ACHN (cell line): ENCODE measurements around the gene DGCR8.
"Not testable (repeated sequence)": the region's sequence is repeated elsewhere in the genome, so short reads cannot be mapped to it uniquely, and the experiment has no call there.

Experiments
- DNase-seq: peaks from one replicate; pipeline ENCODE4 v3.0.0-alpha.2; 2015
- in situ Hi-C: cut with HindIII; loops from 2 replicates; pipeline ENCODE4 v1.10.0; 2017; ENCODE audit warnings: low sequenced_read_pairs, low pct_ligation_motif_present, low pct_unique_long_range_greater_than_20kb

The DGCR8 gene

DNA sequence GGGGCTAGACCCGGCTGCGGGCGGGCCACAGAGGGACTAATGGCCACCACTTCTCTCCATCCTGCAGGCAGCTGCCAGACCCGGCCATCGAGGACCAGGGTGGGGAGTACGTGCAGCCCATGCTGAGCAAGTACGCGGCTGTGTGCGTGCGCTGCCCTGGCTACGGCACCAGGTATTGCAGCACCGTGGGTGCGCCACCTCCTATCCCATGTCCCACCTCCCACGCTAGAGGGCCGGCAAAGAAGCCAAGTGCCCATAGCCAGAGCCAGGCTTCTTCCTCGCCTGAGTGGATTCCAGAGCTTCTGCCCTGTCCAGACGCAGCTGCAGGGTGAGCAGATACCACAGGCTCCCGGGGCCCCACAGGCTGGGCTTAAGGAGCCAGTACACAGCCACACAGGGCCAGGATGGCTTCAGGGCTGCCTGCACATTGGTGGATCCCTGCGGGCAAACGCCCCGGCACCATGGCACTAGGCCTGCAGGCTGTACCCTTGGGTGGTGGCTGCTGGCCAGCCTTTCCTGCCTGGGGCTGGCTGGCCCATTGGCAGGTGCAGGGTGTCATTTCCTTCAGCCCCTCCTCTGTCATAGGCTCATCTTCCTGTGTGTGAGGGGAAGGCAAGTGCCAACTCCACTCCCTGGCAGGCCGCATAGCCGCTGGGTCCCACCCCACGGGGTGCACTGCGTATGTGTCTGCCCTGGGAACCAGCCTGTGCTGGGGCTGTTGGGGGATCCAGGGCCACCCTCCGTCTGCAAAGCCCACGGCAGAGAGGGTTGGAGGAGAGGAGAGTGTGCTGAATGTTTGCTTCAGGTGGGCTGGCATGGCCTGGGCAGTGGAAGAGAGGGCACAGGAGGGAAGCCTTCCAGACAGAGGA is 16.5 kb upstream of the DGCR8 start:
- DNase-seq = no peak
- in situ Hi-C loops = no loop called here

GRCh38 chr22:20064140-20064480 is 15.9 kb upstream of the DGCR8 start:
- in situ Hi-C loops = no loop called here

GRCh38 chr22:20064545-20065262 is 15.3 kb upstream of the DGCR8 start:
- DNase-seq = no peak
- in situ Hi-C loops = no loop called here

More at GRCh38 chr22:20064140-20064480, 15.9 kb upstream of the DGCR8 start:
- no peak for DNase-seq

GRCh38 chr22:20065896-20066616 is 14.0 kb upstream of the DGCR8 start:
- no peak for DNase-seq

GRCh38 chr22:20066617-20067383 is 13.2 kb upstream of the DGCR8 start:
- in situ Hi-C loops = no loop called here
- DNase-seq = no peak

More at GRCh38 chr22:20065896-20066616, 14.0 kb upstream of the DGCR8 start:
- in situ Hi-C loops = no loop called here

DNA sequence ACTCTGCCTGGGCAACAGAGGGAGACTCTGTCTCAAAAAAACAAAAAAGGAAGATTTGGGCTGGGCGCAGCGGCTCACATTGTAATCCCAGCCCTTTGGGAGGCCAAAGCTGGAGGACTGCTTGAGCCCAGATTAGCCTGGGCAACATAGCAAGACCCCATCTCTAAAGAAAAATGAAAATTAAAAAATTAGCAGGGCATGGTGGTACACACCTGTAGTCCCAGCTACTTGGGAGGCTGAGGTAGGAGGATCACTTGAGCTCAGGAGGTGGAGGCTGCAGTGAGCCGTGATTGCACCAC is 12.7 kb upstream of the DGCR8 start:
- DNase-seq, in situ Hi-C loops: not testable (repeated sequence)

GRCh38 chr22:20068640-20069039 is 11.4 kb upstream of the DGCR8 start:
- DNase-seq = no peak
- in situ Hi-C loops = no loop called here

GRCh38 chr22:20069331-20070042 is 10.6 kb upstream of the DGCR8 start:
- in situ Hi-C loops = no loop called here
- no peak for DNase-seq

DNA sequence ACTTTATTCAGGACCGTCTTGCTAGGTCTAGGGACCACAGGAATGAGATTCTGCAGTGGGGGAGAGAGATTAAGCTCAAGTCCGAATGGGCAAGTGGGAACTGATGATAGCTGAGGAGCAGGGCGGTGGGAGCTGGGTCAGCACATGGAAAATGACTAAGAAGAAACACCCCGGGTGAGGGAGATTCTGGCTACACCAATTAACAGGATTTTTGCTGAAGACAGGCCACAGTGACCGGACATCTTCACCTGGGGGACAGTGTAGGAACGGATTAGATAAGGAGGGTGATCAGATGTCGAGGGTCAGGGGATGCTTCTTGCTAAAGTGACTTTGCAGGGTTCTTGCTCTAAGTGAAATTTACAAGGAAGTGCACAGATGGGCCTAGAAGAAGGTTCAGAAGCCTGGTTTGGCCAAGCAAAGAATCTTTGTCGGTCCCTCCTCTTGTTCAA is 8.5 kb upstream of the DGCR8 start:
- in situ Hi-C loops = no loop called here

GRCh38 chr22:20076627-20077172 is 3.3 kb upstream of the DGCR8 start:
- DNase-seq = no peak
- in situ Hi-C loops = no loop called here

More for the DNA sequence above, 8.5 kb upstream of the DGCR8 start:
- DNase-seq = no peak

DNA sequence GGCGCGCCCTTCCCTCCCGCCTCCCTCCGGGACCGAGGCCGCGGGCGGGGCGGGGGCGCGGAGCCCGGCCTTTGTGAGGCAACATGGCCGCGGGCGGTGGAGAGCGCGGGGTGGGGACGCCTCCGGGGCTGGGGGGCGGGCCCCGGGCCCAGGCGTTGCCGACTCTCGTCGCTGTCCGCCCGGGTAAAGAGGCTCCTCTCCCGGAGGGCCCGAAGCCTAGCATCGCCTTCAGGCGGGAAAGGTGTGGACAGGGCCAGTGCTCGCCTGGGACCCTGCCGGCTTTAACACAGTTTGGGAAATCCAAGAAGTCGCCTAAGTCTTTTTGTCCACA is 369 bp downstream of the DGCR8 start:
- peak; percentile 67 for DNase-seq
- in situ Hi-C loops = no loop called here

GRCh38 chr22:20080776-20081654 is 974 bp downstream of the DGCR8 start:
- in situ Hi-C loops = no loop called here
- peak; percentile 51 for DNase-seq

GRCh38 chr22:20083157-20083890 is 3.3 kb downstream of the DGCR8 start:
- in situ Hi-C loops = no loop called here

DNA sequence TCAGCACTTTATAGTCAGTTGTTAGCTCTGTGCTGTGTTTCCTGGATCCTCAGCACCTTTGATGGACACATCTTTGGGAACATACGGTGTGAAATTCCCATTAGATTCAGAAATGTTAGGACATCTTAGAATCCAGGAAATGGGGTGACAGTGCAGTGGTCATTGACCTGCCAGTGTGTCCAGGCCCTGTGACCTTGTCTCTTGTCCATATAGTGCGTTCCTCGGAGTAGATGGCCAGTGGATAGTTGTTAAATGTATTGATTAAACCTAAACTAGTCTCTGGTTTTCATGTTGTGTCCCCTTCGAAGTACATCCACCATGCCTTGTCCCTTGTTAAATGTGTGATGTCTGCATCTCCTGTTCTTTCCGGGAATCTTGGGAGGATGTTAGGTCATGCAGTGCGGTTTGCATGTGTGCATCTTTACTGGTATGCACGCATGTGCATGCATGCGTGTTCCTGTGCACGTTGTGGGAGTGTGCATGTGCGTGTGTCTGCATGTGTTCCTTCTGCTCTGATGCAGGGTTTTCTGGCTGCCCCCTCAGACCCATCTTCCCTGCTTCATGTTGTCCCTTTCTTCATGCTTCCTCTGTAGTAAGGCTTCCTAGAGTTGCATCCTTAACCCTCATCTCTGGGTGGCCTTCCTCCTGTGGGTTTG is 4.0 kb downstream of the DGCR8 start:
- DNase-seq = no peak
- in situ Hi-C loops = no loop called here

More at GRCh38 chr22:20083157-20083890, 3.3 kb downstream of the DGCR8 start:
- DNase-seq = no peak

DNA sequence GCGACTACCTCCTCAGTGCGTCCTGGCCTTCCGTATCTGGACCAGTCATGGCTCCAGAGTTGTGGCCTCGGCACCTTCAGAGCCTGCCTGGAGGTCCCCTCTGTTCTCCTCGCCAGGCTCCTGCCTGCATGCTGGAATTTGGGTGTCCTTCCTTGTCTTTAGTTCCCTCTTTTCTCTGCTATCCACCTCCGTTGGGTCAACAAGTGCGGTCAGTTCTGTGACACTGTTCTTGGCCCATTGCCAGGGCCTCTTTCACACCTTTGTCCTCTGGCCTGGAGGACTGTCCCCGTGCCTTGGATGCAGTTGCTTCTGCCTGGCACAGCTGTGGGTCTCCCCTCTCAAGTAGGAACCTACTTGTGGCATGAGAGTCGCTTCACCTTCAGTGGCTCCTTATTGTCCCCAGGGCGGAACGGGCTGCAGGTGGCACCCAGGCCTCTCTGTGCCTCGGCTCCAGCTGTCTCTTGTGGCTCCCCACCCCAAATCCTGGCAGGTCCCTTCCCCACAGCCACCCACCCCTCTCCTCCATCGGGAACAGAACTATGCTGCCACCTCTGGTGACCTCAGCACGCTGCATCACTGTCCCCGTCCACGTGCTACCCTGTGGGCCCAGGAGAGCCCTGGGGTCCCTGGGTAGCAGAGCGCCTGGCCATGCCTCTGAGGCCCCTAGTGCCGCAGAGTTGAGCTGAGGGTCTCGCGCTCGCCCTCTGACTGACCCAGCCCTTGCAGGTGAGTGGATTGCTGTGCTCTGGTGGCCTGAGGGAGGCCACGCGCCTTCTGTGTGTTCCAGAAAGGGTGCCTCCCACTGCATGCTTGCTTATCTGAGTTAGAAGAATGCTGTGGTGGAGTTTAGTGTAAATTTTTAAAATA is 4.7 kb downstream of the DGCR8 start:
- in situ Hi-C loops = no loop called here
- peak; percentile 27 for DNase-seq
